HepG2 (cell line): ENCODE results near the gene ANAPC16. TPM values are rescaled to one million over a fixed set of nuclear protein-coding genes. Genes with fewer than 3 reads are reported as not detected.
A peak's percentile ranks its signal among the peaks of the same experiment; 100 is the strongest.

Experiments
- AGO1 ChIP-seq: fragments of 200-400 bp; formaldehyde crosslinking; IDR thresholded peaks from 2 replicates; pipeline ENCODE4 v1.6.1; 2017; ENCODE audit warnings: mild to moderate bottlenecking, low read depth, low read length, moderate library complexity; ENCODE audit not compliant: poor library complexity, severe bottlenecking
- AHR ChIP-seq: IDR thresholded peaks from 2 replicates; pipeline ENCODE4 v1.6.1; 2018; ENCODE audit warnings: missing genetic modification reagents, missing compliant biosample characterization
- ATF7 ChIP-seq, 2 experiments: fragments of 450-650 bp in 1 of 2; sonication (generic) in 1 of 2; formaldehyde crosslinking in 1 of 2; IDR thresholded peaks; 2 replicates each; pipeline versions ENCODE4 v1.4.0 to v1.6.1; 2016 to 2020; ENCODE audit warnings: antibody characterized with exemption in 1 of 2, mild to moderate bottlenecking in 1 of 2, missing genetic modification reagents in 1 of 2
- CBX2 ChIP-seq, 2 experiments: fragments of 200-600 bp in 1 of 2; sonication (generic); formaldehyde crosslinking in 1 of 2; IDR thresholded peaks; 2 replicates each; pipeline versions ENCODE4 v1.7.0 to v1.8.1; 2018 to 2022; ENCODE audit warnings: low read depth in 2 of 2, low read length in 1 of 2, mild to moderate bottlenecking in 1 of 2, missing genetic modification reagents in 1 of 2
- CC2D1A ChIP-seq: sonication (generic); formaldehyde crosslinking; IDR thresholded peaks from 2 replicates; pipeline ENCODE4 v1.8.1; 2023; ENCODE audit warnings: mild to moderate bottlenecking, missing genetic modification reagents
- HHEX ChIP-seq: IDR thresholded peaks from 2 replicates; pipeline ENCODE4 v1.6.1; 2016; ENCODE audit warnings: control low read depth
- KLF6 ChIP-seq: IDR thresholded peaks from 2 replicates; pipeline ENCODE4 v1.8.0; 2016; ENCODE audit warnings: missing biosample characterization, missing genetic modification reagents
- PITX1 ChIP-seq: sonication (generic); formaldehyde crosslinking; IDR thresholded peaks from 2 replicates; pipeline ENCODE4 v1.5.1; 2020; ENCODE audit warnings: mild to moderate bottlenecking, missing genetic modification reagents
- POLR2AphosphoS5 ChIP-seq: IDR thresholded peaks from 2 replicates; pipeline ENCODE4 v1.6.1; 2012; ENCODE audit warnings: low read depth, low read length
- WIZ ChIP-seq: sonication (generic); formaldehyde crosslinking; IDR thresholded peaks from 2 replicates; pipeline ENCODE4 v1.5.1; 2020; ENCODE audit warnings: mild to moderate bottlenecking, missing genetic modification reagents
- ZNF205 ChIP-seq: IDR thresholded peaks from 2 replicates; pipeline ENCODE4 v1.6.1; 2018; ENCODE audit warnings: missing biosample characterization, missing genetic modification reagents
- ZNF33A ChIP-seq: sonication (generic); formaldehyde crosslinking; IDR thresholded peaks from 2 replicates; pipeline ENCODE4 v1.5.1; 2020; ENCODE audit warnings: missing genetic modification reagents, mild to moderate bottlenecking, moderate library complexity, borderline replicate concordance
- ZNF563 ChIP-seq: sonication (generic); formaldehyde crosslinking; IDR thresholded peaks from 2 replicates; pipeline ENCODE4 v1.8.0; 2022; ENCODE audit warnings: mild to moderate bottlenecking, moderate library complexity, missing genetic modification reagents
- ZNF678 ChIP-seq: sonication (generic); formaldehyde crosslinking; IDR thresholded peaks from 2 replicates; pipeline ENCODE4 v1.4.0; 2020; ENCODE audit warnings: mild to moderate bottlenecking, missing genetic modification reagents
- ZNF782 ChIP-seq: sonication (generic); formaldehyde crosslinking; IDR thresholded peaks from 2 replicates; pipeline ENCODE4 v1.4.0; 2020; ENCODE audit warnings: missing genetic modification reagents, mild to moderate bottlenecking, borderline replicate concordance
- polyA plus RNA-seq, 8 experiments: library from polyadenylated mRNA; depleted of rRNA in 3 of 8; stranded (reverse) in 7 of 8; unstranded in 1 of 8; fragments of >200 nt; fragmentation: Illumina TruSeq in 4 of 8; extraction: Trizol in 4 of 8; gene quantifications; 2 replicates each; pipeline versions ENCODE4 v1.2.1 to v1.2.3, GENCODE V29; 2011 to 2016; ENCODE audit warnings: low read depth in 4 of 8, missing spikeins in 1 of 8, mixed read lengths in 1 of 8; ENCODE audit not compliant: insufficient read depth in 1 of 8
- total RNA-seq, 5 experiments: library from RNA; depleted of rRNA; stranded (reverse); fragments of >200 nt; fragmentation: Illumina TruSeq; extraction: Trizol; gene quantifications; 2 replicates each; pipeline ENCODE4 v1.2.3, GENCODE V29; 2016; ENCODE audit warnings: low read depth in 1 of 5
- TF ChIP-seq, protein P1 (sequence below): sonication (generic); formaldehyde crosslinking; conservative IDR thresholded peaks from 2 replicates; pipeline ENCODE4 v1.4.0; 2020; ENCODE audit warnings: mild to moderate bottlenecking, missing genetic modification reagents, moderate library complexity
- TF ChIP-seq, protein P2 (sequence below): IDR thresholded peaks from 2 replicates; pipeline ENCODE4 v1.6.1; 2016; ENCODE audit warnings: missing genetic modification reagents, missing compliant biosample characterization
- TF ChIP-seq, protein P3 (sequence below): sonication (generic); formaldehyde crosslinking; IDR thresholded peaks from 2 replicates; pipeline ENCODE4 v1.4.0; 2020; ENCODE audit warnings: mild to moderate bottlenecking, missing genetic modification reagents, borderline replicate concordance

The ANAPC16 gene
- total and polyA plus RNA-seq, 2 of the 13 experiments (the other 11 are each of a cell fraction or from before 2014, with no cell fraction given) = 74.8 to 89.4 TPM

DNA sequence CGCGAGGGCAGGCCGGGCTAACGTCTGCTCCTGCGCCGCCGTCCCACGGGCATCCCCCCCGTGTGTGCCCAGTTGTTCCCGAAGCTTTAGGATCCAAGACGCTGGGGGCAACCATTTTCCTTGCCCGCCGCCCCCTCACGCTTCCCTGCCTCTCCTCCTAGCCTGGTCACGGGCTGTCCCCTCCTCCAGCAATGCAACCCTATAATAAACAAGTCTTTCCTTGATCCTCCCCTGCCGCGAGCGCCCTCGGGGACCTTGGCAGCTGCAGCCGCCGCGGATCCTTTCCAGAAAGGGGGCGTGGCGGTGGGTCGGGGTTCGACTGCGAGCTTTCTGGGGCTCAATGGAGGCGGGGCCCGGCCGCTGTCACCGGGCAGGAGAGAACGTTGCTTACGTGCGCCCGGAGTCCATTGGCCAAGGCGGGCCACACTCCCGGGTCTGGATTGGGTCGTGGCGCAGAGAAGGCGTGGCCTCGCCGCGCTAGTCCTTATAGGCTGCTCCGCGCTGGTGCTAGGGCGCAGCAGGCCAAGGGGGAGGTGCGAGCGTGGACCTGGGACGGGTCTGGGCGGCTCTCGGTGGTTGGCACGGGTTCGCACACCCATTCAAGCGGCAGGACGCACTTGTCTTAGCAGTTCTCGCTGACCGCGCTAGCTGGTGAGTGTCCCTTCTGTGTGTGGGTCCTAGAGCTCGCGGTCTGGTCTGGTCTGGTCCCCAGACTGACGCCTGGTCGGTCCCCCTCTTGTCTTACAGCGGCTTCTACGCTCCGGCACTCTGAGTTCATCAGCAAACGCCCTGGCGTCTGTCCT lies 57.8 kb downstream of the ANAPC16 start, which contains the start of gene DDIT4 (continued):
- TF ChIP-seq, protein P1, sequence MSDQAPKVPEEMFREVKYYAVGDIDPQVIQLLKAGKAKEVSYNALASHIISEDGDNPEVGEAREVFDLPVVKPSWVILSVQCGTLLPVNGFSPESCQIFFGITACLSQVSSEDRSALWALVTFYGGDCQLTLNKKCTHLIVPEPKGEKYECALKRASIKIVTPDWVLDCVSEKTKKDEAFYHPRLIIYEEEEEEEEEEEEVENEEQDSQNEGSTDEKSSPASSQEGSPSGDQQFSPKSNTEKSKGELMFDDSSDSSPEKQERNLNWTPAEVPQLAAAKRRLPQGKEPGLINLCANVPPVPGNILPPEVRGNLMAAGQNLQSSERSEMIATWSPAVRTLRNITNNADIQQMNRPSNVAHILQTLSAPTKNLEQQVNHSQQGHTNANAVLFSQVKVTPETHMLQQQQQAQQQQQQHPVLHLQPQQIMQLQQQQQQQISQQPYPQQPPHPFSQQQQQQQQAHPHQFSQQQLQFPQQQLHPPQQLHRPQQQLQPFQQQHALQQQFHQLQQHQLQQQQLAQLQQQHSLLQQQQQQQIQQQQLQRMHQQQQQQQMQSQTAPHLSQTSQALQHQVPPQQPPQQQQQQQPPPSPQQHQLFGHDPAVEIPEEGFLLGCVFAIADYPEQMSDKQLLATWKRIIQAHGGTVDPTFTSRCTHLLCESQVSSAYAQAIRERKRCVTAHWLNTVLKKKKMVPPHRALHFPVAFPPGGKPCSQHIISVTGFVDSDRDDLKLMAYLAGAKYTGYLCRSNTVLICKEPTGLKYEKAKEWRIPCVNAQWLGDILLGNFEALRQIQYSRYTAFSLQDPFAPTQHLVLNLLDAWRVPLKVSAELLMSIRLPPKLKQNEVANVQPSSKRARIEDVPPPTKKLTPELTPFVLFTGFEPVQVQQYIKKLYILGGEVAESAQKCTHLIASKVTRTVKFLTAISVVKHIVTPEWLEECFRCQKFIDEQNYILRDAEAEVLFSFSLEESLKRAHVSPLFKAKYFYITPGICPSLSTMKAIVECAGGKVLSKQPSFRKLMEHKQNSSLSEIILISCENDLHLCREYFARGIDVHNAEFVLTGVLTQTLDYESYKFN (CRISPR knock-in tag) = peak; percentile 49; the same call in 1 of the 2 replicates
- TF ChIP-seq PITX1 (CRISPR knock-in tag) = peak; percentile 41; the same call in 1 of the 2 replicates
- peak; percentile 76 for TF ChIP-seq ZNF678 (CRISPR knock-in tag)
- TF ChIP-seq, protein P2, sequence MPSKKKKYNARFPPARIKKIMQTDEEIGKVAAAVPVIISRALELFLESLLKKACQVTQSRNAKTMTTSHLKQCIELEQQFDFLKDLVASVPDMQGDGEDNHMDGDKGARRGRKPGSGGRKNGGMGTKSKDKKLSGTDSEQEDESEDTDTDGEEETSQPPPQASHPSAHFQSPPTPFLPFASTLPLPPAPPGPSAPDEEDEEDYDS = peak; percentile 100
- 0 out of 2 replicates have a peak, but pooled peaks have one; percentile 72 for TF ChIP-seq ZNF563 (CRISPR knock-in tag)
- TF ChIP-seq, protein P3, sequence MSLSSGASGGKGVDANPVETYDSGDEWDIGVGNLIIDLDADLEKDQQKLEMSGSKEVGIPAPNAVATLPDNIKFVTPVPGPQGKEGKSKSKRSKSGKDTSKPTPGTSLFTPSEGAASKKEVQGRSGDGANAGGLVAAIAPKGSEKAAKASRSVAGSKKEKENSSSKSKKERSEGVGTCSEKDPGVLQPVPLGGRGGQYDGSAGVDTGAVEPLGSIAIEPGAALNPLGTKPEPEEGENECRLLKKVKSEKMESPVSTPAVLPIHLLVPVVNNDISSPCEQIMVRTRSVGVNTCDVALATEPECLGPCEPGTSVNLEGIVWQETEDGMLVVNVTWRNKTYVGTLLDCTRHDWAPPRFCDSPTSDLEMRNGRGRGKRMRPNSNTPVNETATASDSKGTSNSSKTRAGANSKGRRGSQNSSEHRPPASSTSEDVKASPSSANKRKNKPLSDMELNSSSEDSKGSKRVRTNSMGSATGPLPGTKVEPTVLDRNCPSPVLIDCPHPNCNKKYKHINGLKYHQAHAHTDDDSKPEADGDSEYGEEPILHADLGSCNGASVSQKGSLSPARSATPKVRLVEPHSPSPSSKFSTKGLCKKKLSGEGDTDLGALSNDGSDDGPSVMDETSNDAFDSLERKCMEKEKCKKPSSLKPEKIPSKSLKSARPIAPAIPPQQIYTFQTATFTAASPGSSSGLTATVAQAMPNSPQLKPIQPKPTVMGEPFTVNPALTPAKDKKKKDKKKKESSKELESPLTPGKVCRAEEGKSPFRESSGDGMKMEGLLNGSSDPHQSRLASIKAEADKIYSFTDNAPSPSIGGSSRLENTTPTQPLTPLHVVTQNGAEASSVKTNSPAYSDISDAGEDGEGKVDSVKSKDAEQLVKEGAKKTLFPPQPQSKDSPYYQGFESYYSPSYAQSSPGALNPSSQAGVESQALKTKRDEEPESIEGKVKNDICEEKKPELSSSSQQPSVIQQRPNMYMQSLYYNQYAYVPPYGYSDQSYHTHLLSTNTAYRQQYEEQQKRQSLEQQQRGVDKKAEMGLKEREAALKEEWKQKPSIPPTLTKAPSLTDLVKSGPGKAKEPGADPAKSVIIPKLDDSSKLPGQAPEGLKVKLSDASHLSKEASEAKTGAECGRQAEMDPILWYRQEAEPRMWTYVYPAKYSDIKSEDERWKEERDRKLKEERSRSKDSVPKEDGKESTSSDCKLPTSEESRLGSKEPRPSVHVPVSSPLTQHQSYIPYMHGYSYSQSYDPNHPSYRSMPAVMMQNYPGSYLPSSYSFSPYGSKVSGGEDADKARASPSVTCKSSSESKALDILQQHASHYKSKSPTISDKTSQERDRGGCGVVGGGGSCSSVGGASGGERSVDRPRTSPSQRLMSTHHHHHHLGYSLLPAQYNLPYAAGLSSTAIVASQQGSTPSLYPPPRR (CRISPR knock-in tag) = peak; percentile 56
- peak; percentile 82 for TF ChIP-seq AGO1
- TF ChIP-seq WIZ = 0 out of 2 replicates have a peak, but pooled peaks have one; percentile 60
- peak; percentile 96 for TF ChIP-seq ZNF782 (CRISPR knock-in tag)
- TF ChIP-seq CBX2 (IDR thresholded peaks at IDR 0.05; ENCODE audit: low read depth, low read length) = no peak
- TF ChIP-seq CBX2 (CRISPR knock-in tag; IDR thresholded peaks at IDR 0.05; ENCODE audit: low read depth) = no peak
- TF ChIP-seq ZNF33A = no peak
- TF ChIP-seq ATF7 (IDR thresholded peaks at IDR 0.05) = no peak
- TF ChIP-seq ATF7 (CRISPR knock-in tag; IDR thresholded peaks at IDR 0.05) = no peak
- TF ChIP-seq AHR (CRISPR knock-in tag) = peak; percentile 81; the same call in 1 of the 2 replicates
- no peak for TF ChIP-seq CC2D1A (CRISPR knock-in tag)
- TF ChIP-seq KLF6 (CRISPR knock-in tag) = peak; percentile 98
- peak; percentile 100 for TF ChIP-seq POLR2AphosphoS5
- TF ChIP-seq ZNF205 = peak; percentile 82; the same call in 1 of the 2 replicates
- no peak for TF ChIP-seq HHEX
